Activated naive CD8-positive, alpha-beta T cell treated with anti-CD3 and anti-CD28 coated beads, Interleukin-2, amount 50 U/mL, for 16 hours (primary cell): Measurements from ENCODE around the gene INSM1.

ENCODE experiments used
- DNase-seq: peaks from one replicate; pipeline ENCODE4 v3.0.0-alpha.2; 2020; ENCODE audit warnings: low read depth, low spot score

Gene INSM1

DNA sequence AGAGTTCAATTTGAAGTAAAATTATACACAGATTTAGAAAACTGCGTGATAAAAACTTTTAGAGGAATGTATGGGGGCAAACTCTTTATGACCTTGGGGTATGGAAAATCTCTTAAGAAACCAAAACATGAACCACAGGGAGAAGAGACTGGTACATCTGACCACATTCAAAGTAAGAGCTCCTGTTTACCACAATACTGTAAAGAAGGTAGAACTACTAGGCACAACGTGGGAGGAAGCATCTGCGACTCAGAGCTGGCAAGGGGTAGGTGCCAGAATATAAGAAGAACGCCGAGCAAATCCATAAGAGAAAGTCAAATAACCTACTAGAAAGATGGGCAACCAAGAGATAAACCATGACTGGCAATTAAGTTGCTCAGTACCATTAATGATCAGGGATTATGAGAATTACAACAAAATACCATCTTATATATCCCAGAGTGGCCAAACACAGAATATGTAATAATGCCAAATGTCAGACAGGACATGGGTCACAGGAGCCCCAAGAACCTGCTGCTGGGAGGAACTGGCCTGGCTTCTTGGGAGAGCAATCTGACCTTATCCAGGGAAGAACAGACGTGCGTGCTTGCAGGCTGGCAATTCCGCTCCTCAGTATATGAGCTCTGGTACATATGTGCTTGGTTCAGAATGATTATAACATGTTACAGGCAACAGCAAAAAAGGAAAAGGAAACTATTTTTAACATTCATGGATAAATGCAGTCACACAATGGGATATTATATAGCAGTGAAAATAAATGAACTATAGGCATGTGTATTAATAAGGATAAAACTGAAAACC, 50.2 kb downstream of the INSM1 start:
- no peak for DNase-seq
